ENCODE measurements around the gene DAPP1.

The DAPP1 gene

GRCh38 chr4:99816545-99817308, at the start of gene DAPP1:
Gene DAPP1, plus strand, starts transcription at chr4:99816827. Its CDS starts 87 bp downstream, at chr4:99816914.
- no peak for TF ChIP-seq CTCF (IDR thresholded peaks at IDR 0.05)

GRCh38 chr4:99783940-99784339, 32.7 kb upstream of the DAPP1 start:
- no peak for TF ChIP-seq CTCF (IDR thresholded peaks at IDR 0.05)

- TF ChIP-seq CTCF (IDR thresholded peaks at IDR 0.05), result no peak
Measured at GRCh38 chr4:99784842-99785241, 31.8 kb upstream of the DAPP1 start.

- no peak for TF ChIP-seq CTCF (IDR thresholded peaks at IDR 0.05)
Measured at GRCh38 chr4:99790796-99791617, 25.6 kb upstream of the DAPP1 start.

GRCh38 chr4:99800332-99801004, 16.2 kb upstream of the DAPP1 start:
- no peak for TF ChIP-seq CTCF (IDR thresholded peaks at IDR 0.05)

- TF ChIP-seq CTCF (IDR thresholded peaks at IDR 0.05), result no peak
Measured at GRCh38 chr4:99801005-99801699, 15.5 kb upstream of the DAPP1 start.

GRCh38 chr4:99803566-99804101, 13.0 kb upstream of the DAPP1 start:
- no peak for TF ChIP-seq CTCF (IDR thresholded peaks at IDR 0.05)

Measured in LNCAP (cell line).